Keratinocyte (primary cell): ENCODE results near the gene ZPLD1. TPM values are rescaled to one million over a fixed set of nuclear protein-coding genes. Genes with fewer than 3 reads are reported as not detected.

Experiments used
- DNase-seq: peaks from one replicate; pipeline ENCODE4 v3.0.0-alpha.2; 2011; ENCODE audit warnings: low read depth, missing footprints, low spot score
- FAIRE-seq: peaks from 2 replicates; lab custom pipeline; 2011; peaks lifted over from hg19 to GRCh38; lab: Jason Lieb, UNC
- H2AFZ ChIP-seq: 2 replicates; pipeline ENCODE4 v1.6.0; 2012; ENCODE audit warnings: low read length, control low read depth, inconsistent platforms; ENCODE audit not compliant: control insufficient read depth
- H3K27ac ChIP-seq: 2 replicates; pipeline ENCODE4 v1.5.1; 2011; ENCODE audit warnings: low read length; ENCODE audit not compliant: control insufficient read depth, insufficient read depth
- H3K27me3 ChIP-seq: 3 replicates; pipeline ENCODE4 v1.6.0; 2011; ENCODE audit warnings: low read length; ENCODE audit not compliant: control insufficient read depth, insufficient read depth; ENCODE audit errors: extremely low read depth
- H3K36me3 ChIP-seq, 2 experiments: 2 replicates in 1 of 2; 3 replicates in 1 of 2; pipeline ENCODE4 v1.5.1; 2011; ENCODE audit warnings: low read length in 2 of 2, mild to moderate bottlenecking in 1 of 2; ENCODE audit not compliant: control insufficient read depth in 2 of 2, insufficient read depth in 2 of 2; ENCODE audit errors: extremely low read depth in 1 of 2
- H3K4me1 ChIP-seq: 3 replicates; pipeline ENCODE4 v1.5.1; 2011; ENCODE audit warnings: low read length; ENCODE audit not compliant: control insufficient read depth, insufficient read depth; ENCODE audit errors: extremely low read depth
- H3K4me2 ChIP-seq: 3 replicates; pipeline ENCODE4 v1.6.0; 2011; ENCODE audit warnings: low read depth, low read length; ENCODE audit not compliant: control insufficient read depth, insufficient read depth; ENCODE audit errors: extremely low read depth
- H3K4me3 ChIP-seq, 3 experiments: fragments of 200-600 bp in 1 of 3; sonication (generic) in 1 of 3; 2 replicates in 2 of 3; 3 replicates in 1 of 3; pipeline ENCODE4 v1.5.1; 2011 to 2016; ENCODE audit warnings: low read length in 3 of 3, mild to moderate bottlenecking in 3 of 3, control low read depth in 2 of 3, inconsistent platforms in 1 of 3, low read depth in 1 of 3, mixed read lengths in 1 of 3, mixed run types in 1 of 3, moderate library complexity in 1 of 3; ENCODE audit not compliant: control insufficient read depth in 2 of 3, insufficient read depth in 2 of 3; ENCODE audit errors: extremely low read depth in 1 of 3
- H3K79me2 ChIP-seq: 2 replicates; pipeline ENCODE4 v1.6.0; 2012; ENCODE audit warnings: low read length; ENCODE audit not compliant: control insufficient read depth, insufficient read depth
- H3K9ac ChIP-seq: 3 replicates; pipeline ENCODE4 v1.6.0; 2011; ENCODE audit warnings: low read length; ENCODE audit not compliant: control insufficient read depth, insufficient read depth; ENCODE audit errors: extremely low read depth
- H3K9me1 ChIP-seq: 3 replicates; pipeline ENCODE4 v1.6.0; 2011; ENCODE audit warnings: low read length; ENCODE audit not compliant: control insufficient read depth, insufficient read depth; ENCODE audit errors: extremely low read depth
- H3K9me3 ChIP-seq: 2 replicates; pipeline ENCODE4 v1.5.1; 2012; ENCODE audit warnings: low read depth, low read length; ENCODE audit not compliant: control insufficient read depth
- H4K20me1 ChIP-seq: 3 replicates; pipeline ENCODE4 v1.6.0; 2011; ENCODE audit warnings: low read length; ENCODE audit not compliant: control insufficient read depth, insufficient read depth; ENCODE audit errors: extremely low read depth
- EZH2 ChIP-seq: IDR thresholded peaks from one replicate; pipeline ENCODE4 v1.6.1; 2012; ENCODE audit warnings: inconsistent platforms, mild to moderate bottlenecking, low read length, moderate library complexity
- dilution Hi-C: fragments of 300-500 bp; cut with MboI; formaldehyde crosslinking; loops from one replicate; pipeline ENCODE4 v1.7.0; 2020; ENCODE audit warnings: low sequenced_read_pairs; ENCODE audit not compliant: extremely low pct_ligation_motif_present
- polyA plus RNA-seq, 5 experiments: library from polyadenylated mRNA; depleted of rRNA in 3 of 5; stranded (reverse) in 3 of 5; stranded (forward) in 1 of 5; unstranded in 1 of 5; fragments of >200 nt; gene quantifications; 1 replicate in 1 of 5; 2 replicates in 3 of 5; 3 replicates in 1 of 5; pipeline versions ENCODE4 v1.2.1 to v1.2.3, GENCODE V29; 2011 to 2012; ENCODE audit warnings: missing spikeins in 2 of 5, low read depth in 1 of 5, low replicate concordance in 1 of 5
- TF ChIP-seq, protein P1 (sequence below), 3 experiments: IDR thresholded peaks in 1 of 3; conservative IDR thresholded peaks in 1 of 3; optimal IDR thresholded peaks in 1 of 3; 2 replicates in 2 of 3; 3 replicates in 1 of 3; pipeline versions ENCODE3 to v1.5.1; 2011; ENCODE audit warnings: low read length in 3 of 3, mild to moderate bottlenecking in 3 of 3, moderate library complexity in 2 of 3, control low read depth in 1 of 3, inconsistent platforms in 1 of 3; ENCODE audit not compliant: insufficient read depth in 2 of 3; ENCODE audit errors: extremely low read depth in 1 of 3

Gene ZPLD1
- polyA plus RNA-seq, 1 donor (not counting 4 experiments of a cell fraction or from before 2014, with no cell fraction given): 2.1 TPM

DNA sequence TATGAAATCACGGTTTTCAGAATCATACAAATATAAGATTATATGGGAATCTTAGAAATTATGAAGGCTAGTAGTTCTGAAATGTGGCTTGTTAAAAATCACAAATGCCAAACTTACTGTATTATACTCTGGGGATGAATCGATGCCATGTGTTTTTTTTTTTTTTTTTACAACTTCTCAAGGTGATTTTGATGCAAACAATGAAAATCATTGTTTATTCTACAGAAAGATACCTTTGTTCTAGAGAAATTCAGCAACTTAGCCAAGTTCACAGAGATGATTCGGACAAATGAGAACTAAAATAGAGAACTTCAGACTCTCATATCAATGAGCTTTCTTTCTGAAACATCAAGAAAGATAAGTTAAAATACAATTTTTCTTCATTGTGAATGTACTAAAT, 92.0 kb downstream of the ZPLD1 start:
- H3K4me1 ChIP-seq: peaks cover 3% of the 10 kb centered on the region
- no peak overlapping the region for H3K4me2 ChIP-seq
- H3K9me1 ChIP-seq: no peaks in the 10 kb centered on the region
- dilution Hi-C loops: loop anchor here (25.0 kb wide), 1 partner anchor 290 kb away; no protein-coding TSS in a partner anchor
- no peak overlapping the region for H3K4me3 ChIP-seq
- no peak overlapping the region for H3K27ac ChIP-seq
- no peak overlapping the region for H2AFZ ChIP-seq
- DNase-seq: no peak
- H3K9ac ChIP-seq: no peak overlapping the region
- H4K20me1 ChIP-seq: no peaks in the 10 kb centered on the region
- TF ChIP-seq EZH2: no peak
- TF ChIP-seq, protein P1, sequence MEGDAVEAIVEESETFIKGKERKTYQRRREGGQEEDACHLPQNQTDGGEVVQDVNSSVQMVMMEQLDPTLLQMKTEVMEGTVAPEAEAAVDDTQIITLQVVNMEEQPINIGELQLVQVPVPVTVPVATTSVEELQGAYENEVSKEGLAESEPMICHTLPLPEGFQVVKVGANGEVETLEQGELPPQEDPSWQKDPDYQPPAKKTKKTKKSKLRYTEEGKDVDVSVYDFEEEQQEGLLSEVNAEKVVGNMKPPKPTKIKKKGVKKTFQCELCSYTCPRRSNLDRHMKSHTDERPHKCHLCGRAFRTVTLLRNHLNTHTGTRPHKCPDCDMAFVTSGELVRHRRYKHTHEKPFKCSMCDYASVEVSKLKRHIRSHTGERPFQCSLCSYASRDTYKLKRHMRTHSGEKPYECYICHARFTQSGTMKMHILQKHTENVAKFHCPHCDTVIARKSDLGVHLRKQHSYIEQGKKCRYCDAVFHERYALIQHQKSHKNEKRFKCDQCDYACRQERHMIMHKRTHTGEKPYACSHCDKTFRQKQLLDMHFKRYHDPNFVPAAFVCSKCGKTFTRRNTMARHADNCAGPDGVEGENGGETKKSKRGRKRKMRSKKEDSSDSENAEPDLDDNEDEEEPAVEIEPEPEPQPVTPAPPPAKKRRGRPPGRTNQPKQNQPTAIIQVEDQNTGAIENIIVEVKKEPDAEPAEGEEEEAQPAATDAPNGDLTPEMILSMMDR (optimal IDR thresholded peaks at IDR 0.05 in 1 of 3, IDR thresholded peaks at IDR 0.05 in 1 of 3, conservative IDR thresholded peaks at IDR 0.05 in 1 of 3; ENCODE audit: extremely low read depth in 1 of 3, insufficient read depth in 2 of 3, low read length in 3 of 3): no peak
- H3K27me3 ChIP-seq: no peaks in the 10 kb centered on the region
- H3K9me3 ChIP-seq: no peaks in the 10 kb centered on the region
- H3K36me3 ChIP-seq: no peaks in the 10 kb centered on the region
- no peaks in the 10 kb centered on the region for H3K79me2 ChIP-seq
- no peak for FAIRE-seq

DNA sequence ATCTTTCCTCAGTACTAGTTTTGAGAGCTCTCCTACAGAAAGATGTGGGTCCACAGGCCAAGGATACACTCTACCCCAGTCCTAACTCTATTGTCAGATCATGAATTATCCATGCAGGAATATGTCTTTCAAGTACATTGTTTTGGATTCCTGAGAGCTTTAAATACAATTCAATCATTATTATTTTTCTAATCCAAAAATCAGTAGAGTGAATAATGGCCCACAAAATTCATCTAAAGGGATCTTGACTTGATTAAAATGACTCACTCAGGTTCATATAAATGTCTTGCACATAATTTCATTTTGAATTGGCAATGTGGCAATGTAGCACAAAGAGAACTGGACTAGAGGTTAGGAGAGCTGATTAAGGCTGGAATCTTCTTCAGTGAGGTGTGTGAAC, 93.9 kb downstream of the ZPLD1 start:
- H3K4me3 ChIP-seq: no peak overlapping the region

More for the DNA sequence above, 93.9 kb downstream of the ZPLD1 start:
- no peaks in the 10 kb centered on the region for H3K9me3 ChIP-seq
- no peak overlapping the region for H3K27ac ChIP-seq
- peaks cover 3% of the 10 kb centered on the region for H3K4me1 ChIP-seq
- dilution Hi-C loops: loop anchor here (25.0 kb wide), 1 partner anchor 291 kb away; no protein-coding TSS in a partner anchor
- no peaks in the 10 kb centered on the region for H3K9me1 ChIP-seq
- no peak for FAIRE-seq
- H4K20me1 ChIP-seq: no peaks in the 10 kb centered on the region
- no peak overlapping the region for H3K9ac ChIP-seq
- no peak overlapping the region for H2AFZ ChIP-seq
- no peaks in the 10 kb centered on the region for H3K36me3 ChIP-seq
- H3K4me2 ChIP-seq: no peak overlapping the region
- no peaks in the 10 kb centered on the region for H3K27me3 ChIP-seq
- no peak for DNase-seq
- no peaks in the 10 kb centered on the region for H3K79me2 ChIP-seq
- TF ChIP-seq, protein P1 (optimal IDR thresholded peaks at IDR 0.05 in 1 of 3, IDR thresholded peaks at IDR 0.05 in 1 of 3, conservative IDR thresholded peaks at IDR 0.05 in 1 of 3; ENCODE audit: extremely low read depth in 1 of 3, insufficient read depth in 2 of 3, low read length in 3 of 3): no peak
- TF ChIP-seq EZH2: no peak
